Measurements from ENCODE around the gene SLC16A7.
"Not testable (repeated sequence)": the region's sequence is repeated elsewhere in the genome, so short reads cannot be mapped to it uniquely, and the experiment has no call there.

SLC16A7 gene, protein sequence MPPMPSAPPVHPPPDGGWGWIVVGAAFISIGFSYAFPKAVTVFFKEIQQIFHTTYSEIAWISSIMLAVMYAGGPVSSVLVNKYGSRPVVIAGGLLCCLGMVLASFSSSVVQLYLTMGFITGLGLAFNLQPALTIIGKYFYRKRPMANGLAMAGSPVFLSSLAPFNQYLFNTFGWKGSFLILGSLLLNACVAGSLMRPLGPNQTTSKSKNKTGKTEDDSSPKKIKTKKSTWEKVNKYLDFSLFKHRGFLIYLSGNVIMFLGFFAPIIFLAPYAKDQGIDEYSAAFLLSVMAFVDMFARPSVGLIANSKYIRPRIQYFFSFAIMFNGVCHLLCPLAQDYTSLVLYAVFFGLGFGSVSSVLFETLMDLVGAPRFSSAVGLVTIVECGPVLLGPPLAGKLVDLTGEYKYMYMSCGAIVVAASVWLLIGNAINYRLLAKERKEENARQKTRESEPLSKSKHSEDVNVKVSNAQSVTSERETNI

DNA sequence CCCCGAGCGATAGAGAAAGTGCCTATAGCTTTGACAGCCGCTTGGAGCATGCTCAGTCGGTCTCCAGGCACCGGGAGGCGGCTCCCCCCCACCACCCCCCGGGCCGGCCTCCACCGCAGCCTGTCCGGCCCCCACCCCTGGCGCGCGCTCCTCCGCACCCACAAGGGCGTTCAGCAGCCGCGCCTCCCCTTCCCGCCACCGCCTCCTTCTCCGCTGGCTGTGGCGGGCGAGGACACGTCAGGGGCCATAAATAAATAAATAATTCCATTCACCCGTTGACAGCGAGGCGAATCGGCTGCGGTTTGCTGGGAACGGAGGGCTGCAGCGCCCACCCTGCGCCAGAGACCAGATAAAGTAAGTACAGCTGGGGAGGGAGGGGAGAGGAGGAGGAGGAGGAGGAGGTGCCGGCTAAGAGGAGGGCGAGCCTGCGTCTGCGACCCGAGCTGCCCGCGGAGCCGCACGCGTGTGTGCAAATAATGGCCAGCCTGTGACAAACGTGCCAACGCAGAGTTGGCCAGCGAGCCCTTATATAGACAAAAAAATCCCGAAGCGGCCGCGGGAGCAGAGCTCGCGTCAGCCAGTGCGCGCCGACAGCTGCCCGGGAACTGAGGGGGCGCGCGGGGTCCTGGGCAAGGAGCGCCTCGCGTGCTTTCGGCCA, at the start of gene SLC16A7:
TSS of gene SLC16A7 (plus strand) at position 147 of the 658 bp plus-strand sequence. CDS start 108,773 bp downstream, outside the sequence.
- DNase-seq (ENCODE audit: low read depth) = peak; percentile 78

DNA sequence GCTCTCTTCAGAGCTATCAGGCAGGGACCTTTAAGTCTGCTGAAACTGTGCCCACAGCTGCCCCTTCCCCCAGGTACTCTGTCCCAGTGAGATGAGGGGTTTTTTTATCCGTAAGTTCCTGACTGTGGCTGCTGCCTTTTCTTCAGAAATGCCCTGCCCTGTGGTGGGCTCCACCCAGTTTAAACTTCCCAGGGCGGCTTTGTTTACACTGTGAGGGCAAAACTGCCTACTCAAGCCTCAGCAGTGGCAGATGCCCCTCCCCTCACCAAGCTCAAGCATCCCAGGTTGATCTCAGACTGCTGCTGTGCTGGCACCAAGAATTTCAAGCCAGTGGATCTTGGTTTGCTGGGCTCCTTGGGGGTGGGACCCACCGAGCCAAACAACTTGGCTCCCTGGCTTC, 46.9 kb upstream of the SLC16A7 start:
- no peak for DNase-seq (ENCODE audit: low read depth)

DNA sequence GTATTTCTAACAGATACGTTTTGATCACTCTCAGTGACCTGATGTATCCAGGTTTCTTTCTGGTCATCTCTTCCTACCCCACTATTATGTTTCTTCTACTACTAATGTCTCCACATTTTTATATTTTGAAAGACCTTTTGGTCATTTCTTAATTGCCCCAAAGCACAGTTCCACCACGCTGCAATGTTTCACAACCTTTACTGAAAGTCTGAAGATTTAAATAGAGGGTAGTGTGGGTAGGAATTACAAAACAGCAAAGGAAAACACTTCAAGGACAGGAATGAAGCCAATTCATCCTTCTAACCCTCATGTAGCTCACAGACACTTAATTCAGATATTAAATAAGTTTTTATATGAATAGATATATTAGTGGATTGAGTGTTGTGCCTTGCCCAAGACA, 36.1 kb upstream of the SLC16A7 start:
- no peak for DNase-seq (ENCODE audit: low read depth)

DNA sequence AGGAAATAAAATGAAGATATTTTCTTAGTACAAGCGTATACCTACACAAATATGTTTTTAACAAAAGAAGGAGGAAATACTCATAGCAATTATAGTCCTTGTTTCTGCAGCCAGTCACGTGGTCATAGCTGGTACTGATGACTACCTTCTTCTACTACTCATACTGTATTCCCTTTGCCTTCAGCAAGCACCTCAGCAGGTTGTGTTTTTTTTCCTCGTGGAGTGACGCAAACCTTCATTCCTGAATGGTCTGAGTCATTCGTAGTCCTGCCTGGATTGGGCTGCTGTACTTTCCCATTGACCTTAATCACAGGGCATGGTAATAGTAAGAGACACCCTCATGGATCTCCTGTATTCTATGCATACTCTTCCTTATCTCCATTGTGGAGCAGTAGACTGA, 25.7 kb upstream of the SLC16A7 start:
- no peak for DNase-seq (ENCODE audit: low read depth)

DNA sequence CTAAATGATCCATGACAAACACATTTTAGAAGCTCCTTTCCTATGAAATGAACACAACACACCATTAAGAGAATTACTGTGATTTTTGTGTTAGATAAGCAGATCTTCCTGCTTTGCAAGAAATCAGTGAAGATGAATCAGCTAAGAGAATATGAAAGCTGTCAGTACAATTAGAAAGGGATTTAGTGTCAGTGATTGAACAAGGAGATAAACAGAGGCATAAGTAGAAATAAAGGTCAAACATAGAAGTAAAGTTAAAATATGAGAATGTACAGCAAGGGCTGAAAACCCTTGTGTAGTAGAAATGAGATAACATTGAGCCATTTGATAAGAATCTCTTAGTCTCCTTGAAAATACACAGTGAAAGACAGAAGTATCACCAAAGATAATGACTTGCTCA, 21.4 kb upstream of the SLC16A7 start:
- no peak for DNase-seq (ENCODE audit: low read depth)

DNA sequence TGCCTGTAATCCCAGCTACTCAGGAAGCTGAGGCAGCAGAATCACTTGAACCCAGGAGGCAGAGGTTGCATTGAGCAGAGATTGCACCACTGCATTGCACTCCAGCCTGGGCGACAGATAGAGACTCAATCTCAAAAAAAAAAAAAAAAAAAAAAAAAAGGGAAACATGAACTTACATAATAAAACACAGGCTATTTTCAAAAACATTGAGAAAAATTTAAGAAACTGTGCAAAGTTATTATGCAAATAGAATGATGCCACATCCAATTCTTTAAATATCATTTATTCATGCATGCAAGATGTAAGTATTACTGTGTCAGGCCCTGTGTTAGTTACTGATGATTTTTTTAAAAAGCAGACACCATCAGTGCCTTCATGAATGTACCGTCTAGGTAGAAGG, 20.0 kb upstream of the SLC16A7 start:
- no peak for DNase-seq (ENCODE audit: low read depth)

- no peak for DNase-seq (ENCODE audit: low read depth)
Measured at GRCh38 chr12:59578254-59578653, 17.6 kb upstream of the SLC16A7 start.

- DNase-seq (ENCODE audit: low read depth) = no peak
Measured at GRCh38 chr12:59579631-59580030, 16.2 kb upstream of the SLC16A7 start.

- DNase-seq (ENCODE audit: low read depth) = no peak
Measured at GRCh38 chr12:59580050-59580449, 15.8 kb upstream of the SLC16A7 start.

DNA sequence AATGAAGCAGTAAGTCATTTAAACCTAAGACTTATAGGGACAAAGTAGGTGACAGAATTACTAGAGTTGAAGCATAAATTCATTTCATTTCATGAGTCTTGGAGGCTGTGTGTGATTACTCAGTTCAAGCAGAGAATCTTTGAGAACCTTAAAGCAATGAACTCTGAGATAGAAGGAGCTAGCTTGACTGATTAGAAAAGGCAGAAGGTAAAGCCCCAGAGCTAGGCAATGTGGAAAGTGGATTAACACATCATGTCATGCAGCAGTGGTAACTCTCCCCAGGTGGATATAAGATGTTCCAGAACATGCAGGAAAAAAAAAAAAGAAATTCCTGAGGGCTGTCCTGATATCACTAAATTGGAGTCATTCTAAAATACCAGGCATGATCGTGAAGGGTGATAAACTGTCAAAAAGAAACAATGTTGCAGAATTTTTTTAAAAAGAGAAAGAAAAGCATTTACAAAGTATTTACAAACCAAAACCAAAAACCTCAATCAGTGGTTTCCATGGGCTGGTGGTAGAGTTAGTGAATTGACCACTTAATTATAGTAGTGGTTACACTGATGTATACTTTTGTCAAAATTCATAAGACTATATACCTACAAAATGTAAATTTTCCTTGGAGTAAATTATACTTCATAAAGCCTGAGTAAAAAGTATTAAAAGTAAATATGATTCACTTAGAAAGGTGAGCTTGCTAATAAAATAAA, 12.7 kb upstream of the SLC16A7 start:
- no peak for DNase-seq (ENCODE audit: low read depth)

DNA sequence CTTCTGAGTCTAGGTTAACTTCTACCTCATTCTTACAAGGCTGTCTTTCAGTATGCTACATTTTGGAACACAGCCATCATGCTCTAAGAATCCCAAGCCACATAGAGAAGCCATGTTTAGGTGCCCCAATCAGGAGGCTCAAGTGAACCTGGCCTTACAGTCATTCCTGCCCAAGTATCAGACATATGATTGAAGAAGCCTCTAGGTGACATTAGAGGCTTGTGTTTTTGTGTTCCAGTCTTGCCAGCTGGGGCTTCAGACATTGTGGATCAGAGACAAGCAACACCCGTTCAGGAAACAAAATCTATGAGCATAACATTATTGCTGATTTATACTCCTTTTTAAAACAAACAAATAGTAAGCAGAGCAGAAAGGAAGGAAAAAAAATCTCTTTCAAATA, 8.1 kb upstream of the SLC16A7 start:
- DNase-seq (ENCODE audit: low read depth) = no peak

GRCh38 chr12:59593761-59594160, 2.1 kb upstream of the SLC16A7 start:
- DNase-seq (ENCODE audit: low read depth) = no peak

GRCh38 chr12:59594943-59595500, 807 bp upstream of the SLC16A7 start:
- no peak for DNase-seq (ENCODE audit: low read depth)

- no peak for DNase-seq (ENCODE audit: low read depth)
Measured at GRCh38 chr12:59595565-59595882, 305 bp upstream of the SLC16A7 start.

GRCh38 chr12:59597385-59597781, 1.6 kb downstream of the SLC16A7 start:
- peak; percentile 37 for DNase-seq (ENCODE audit: low read depth)

- no peak for DNase-seq (ENCODE audit: low read depth)
Measured at GRCh38 chr12:59600171-59600570, 4.3 kb downstream of the SLC16A7 start.

GRCh38 chr12:59603754-59604153, 7.9 kb downstream of the SLC16A7 start:
- no peak for DNase-seq (ENCODE audit: low read depth)

DNA sequence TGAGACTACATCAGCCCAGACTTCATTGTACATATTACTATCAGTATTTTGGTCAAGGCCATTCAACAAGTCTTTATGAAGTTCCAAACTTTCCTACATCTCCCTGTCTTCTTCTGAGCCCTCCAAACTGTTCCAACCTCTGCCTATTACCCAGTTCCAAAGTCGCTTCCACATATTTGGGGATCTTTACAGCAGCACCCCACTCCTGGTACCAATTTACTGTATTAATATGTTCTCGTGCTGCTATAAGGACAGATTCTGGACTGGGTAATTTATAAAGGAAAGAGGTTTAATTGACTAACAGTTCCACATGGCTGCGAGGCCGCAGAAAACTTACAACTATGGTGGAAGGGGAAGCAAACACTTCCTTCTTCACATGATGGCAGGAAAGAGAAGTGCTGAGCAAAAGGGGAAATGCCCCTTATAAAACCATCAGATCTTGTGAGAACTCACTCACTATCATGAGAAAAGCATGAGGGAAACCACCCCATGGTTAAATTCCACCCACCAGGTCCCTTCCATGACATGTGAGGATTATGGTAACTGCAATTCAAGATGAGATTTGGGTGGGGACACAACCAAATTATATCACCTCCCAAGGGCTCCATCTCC, 17.1 kb downstream of the SLC16A7 start:
- not testable (repeated sequence) for DNase-seq (ENCODE audit: low read depth)

DNA sequence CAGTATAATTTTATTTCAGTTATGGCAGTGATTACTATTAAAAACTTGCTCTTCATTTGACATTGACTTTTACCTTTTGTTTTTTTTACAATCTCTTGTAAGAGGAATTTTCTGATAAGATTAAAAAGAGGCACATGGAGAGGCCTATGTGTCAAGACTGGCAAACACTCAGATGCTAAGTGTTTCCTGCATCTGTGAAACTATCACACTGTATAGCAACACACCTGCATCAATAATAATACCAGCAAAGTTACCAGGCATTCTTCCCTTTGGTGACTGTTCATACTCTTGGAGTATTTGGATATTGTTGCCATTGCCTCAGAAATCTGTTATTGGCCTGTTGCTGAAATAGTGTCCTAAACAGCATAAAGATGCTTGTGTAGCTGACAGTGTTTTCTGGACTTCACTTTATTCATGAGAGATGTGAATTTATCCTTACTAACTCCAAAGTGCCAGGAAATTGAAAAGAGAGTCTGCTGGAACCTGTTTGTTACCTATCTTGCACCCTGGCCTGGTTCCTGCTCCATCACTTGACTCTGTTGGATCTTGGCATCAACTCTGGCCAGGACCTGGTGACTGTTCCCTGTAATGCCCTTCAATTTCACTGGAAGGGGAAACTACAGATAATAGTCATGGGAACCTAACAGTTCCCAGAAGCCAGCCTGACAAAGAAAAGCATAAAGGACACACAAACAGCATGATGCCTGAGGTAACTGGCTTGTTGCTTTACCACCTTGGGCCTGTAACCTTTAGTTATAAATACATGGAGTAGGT, 19.8 kb downstream of the SLC16A7 start:
- DNase-seq (ENCODE audit: low read depth) = no peak

DNA sequence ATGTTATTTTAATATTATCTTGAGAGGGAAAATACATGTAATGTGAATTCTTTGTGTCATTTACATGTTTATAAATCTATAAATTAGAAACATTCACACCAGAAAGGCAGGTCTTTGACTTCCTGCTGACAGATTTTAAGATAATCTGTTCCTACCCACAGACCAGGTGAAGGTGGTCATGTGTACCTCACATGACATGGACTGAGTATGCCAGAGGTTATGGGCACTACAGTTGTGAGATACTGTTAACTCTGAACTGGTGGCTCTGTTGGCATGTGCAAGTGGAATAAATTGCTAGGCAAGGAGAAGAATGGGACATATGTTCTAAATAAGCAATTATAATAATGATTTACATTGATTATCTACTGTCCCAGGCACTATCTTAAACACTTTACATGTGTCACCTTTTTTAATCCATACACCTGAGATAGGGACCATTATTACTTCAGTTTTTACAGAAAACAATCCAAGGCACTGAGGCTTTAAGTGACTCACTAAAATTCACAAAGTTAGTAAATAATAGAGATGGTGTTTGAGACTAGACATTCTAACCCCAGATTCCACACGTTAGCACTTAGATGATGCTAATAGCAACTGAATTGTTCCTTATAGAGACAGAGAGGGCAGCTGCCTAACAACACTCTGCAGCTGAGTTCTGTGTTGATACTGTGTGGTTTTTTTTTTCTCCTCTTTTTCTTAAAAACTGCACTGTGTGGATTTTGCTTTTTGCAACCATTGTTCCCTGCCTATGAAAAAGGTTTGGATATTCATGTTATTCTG, 23.8 kb downstream of the SLC16A7 start:
- no peak for DNase-seq (ENCODE audit: low read depth)

GRCh38 chr12:59620326-59620725, 24.5 kb downstream of the SLC16A7 start:
- DNase-seq (ENCODE audit: low read depth) = no peak

Data from stimulated activated CD8-positive, alpha-beta memory T cell treated with anti-CD3 and anti-CD28 coated beads, Interleukin-12 subunit alpha, Interleukin-12 subunit beta, amount 100 ng/mL, for 4 hours (primary cell).